Measurements from ENCODE around the gene NMT1. TPM values are rescaled to one million over a fixed set of nuclear protein-coding genes. Genes with fewer than 3 reads are reported as not detected.

NMT1 gene
- total RNA-seq, 1 experiment from 2014 or later = 89.7 TPM

DNA sequence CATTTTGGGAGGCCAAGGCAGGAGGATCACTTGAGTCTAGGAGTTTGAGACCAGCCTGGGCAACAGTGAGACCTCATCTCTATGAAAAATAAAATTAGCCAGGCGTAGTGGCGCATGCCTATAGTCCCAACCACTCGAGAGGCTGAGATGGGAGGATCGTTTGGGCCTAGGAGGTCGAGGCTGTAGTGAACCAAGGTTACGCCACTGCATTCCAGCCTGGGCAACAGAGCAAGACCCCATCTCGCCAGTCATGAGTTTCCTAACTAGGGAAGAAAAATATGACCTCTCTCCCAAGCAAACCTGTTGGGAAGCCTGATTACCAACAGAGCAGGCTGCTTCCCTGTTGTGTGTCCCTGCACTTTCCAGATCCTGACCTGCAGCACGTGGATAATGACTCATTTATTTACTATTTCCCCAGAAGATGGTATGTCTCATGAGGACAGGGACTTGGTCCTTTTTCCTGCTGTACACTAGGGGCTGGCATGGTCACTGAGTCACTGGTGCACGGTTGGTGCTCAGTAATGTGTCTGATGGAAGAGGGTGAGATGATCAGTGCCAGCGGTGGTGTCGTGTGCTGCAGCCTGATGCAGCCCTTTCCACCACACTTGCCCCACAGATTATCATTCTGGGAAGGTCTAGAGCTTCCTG lies 30.8 kb downstream of the NMT1 start:
- POLR2A ChIA-PET = interaction anchor here (0.7 to 3.4 kb wide), 7 partner anchors 14 to 151 kb away, joined by 4 to 14 read pairs (median 5); partner anchors contain the start of gene NMT1
- TF ChIP-seq, protein P1, sequence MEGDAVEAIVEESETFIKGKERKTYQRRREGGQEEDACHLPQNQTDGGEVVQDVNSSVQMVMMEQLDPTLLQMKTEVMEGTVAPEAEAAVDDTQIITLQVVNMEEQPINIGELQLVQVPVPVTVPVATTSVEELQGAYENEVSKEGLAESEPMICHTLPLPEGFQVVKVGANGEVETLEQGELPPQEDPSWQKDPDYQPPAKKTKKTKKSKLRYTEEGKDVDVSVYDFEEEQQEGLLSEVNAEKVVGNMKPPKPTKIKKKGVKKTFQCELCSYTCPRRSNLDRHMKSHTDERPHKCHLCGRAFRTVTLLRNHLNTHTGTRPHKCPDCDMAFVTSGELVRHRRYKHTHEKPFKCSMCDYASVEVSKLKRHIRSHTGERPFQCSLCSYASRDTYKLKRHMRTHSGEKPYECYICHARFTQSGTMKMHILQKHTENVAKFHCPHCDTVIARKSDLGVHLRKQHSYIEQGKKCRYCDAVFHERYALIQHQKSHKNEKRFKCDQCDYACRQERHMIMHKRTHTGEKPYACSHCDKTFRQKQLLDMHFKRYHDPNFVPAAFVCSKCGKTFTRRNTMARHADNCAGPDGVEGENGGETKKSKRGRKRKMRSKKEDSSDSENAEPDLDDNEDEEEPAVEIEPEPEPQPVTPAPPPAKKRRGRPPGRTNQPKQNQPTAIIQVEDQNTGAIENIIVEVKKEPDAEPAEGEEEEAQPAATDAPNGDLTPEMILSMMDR (IDR thresholded peaks at IDR 0.05; ENCODE audit: unreplicated experiment) = no peak
- no TSS peak for BruUV-seq (replicated peaks)
- Mint-ChIP-seq H3K4me1 (ENCODE audit: insufficient read depth, unreplicated experiment) (peaks cover 25% of the 10 kb centered on the region), H3K36me3 (ENCODE audit: insufficient read depth, unreplicated experiment) (peaks cover 92% of the 10 kb centered on the region), H3K4me3 (ENCODE audit: unreplicated experiment) (peak overlapping the region; percentile 43), H3K27me3 (ENCODE audit: insufficient read depth, unreplicated experiment) (no peaks in the 10 kb centered on the region), H3K9me3 (ENCODE audit: unreplicated experiment) (no peaks in the 10 kb centered on the region), H3K27ac (ENCODE audit: low read depth, unreplicated experiment) (peak overlapping the region; percentile 98)
- no peak for DNase-seq (ENCODE audit: unreplicated experiment)
- CTCF ChIA-PET = no interaction called here
- intact Hi-C loops (cut with micrococcal nuclease) = loop anchor here (10.0 kb wide), 1 partner anchor 187 kb away; a partner anchor contains a TSS

DNA sequence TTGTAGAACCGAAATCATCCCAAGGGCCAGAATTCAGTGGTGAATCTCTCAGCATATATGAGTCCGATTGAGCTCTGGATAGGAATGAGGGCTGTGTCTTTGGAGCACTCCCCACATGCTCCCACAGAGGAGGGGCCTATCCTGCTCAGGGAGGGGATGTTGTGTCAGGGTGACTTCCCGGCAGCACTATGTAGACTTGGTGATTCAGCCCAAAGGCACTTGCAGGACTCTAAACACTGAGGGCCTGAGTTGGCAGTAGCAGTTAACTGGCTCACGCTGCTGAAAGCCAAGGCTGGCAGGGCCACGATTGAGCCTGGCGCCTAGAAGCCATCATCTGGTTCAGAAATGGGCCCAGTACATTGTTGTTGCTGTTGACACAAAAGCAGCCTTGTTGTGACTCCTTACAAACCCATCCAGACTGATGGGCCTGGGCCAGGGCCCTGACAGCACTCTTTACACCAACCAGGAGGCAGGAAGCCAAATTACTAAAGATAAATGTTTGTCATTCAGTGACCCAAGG lies 31.9 kb downstream of the NMT1 start:
- Mint-ChIP-seq H3K4me1 (ENCODE audit: insufficient read depth, unreplicated experiment) (peaks cover 25% of the 10 kb centered on the region), H3K36me3 (ENCODE audit: insufficient read depth, unreplicated experiment) (peaks cover 83% of the 10 kb centered on the region), H3K27ac (ENCODE audit: low read depth, unreplicated experiment) (peak overlapping the region; percentile 98), H3K27me3 (ENCODE audit: insufficient read depth, unreplicated experiment) (no peaks in the 10 kb centered on the region), H3K9me3 (ENCODE audit: unreplicated experiment) (no peaks in the 10 kb centered on the region), H3K4me3 (ENCODE audit: unreplicated experiment) (peak overlapping the region; percentile 44)
- TF ChIP-seq, protein P1 (IDR thresholded peaks at IDR 0.05; ENCODE audit: unreplicated experiment) = no peak
- POLR2A ChIA-PET = interaction anchor here (0.6 to 2.7 kb wide), 15 partner anchors 10 to 194 kb away, joined by 3 to 21 read pairs (median 5); partner anchors contain the start of genes DCAKD, EFTUD2, HEXIM1 and NMT1
- CTCF ChIA-PET = interaction anchor here (0.6 to 8.1 kb wide), 5 partner anchors 44 to 173 kb away, joined by 3 to 67 read pairs (median 5); partner anchors contain the start of gene HEXIM1
- DNase-seq (ENCODE audit: unreplicated experiment) = peak; percentile 96
- BruUV-seq (replicated peaks) = no TSS peak
- intact Hi-C loops (cut with micrococcal nuclease) = loop anchor here (10.0 kb wide), 1 partner anchor 188 kb away; a partner anchor contains a TSS

DNA sequence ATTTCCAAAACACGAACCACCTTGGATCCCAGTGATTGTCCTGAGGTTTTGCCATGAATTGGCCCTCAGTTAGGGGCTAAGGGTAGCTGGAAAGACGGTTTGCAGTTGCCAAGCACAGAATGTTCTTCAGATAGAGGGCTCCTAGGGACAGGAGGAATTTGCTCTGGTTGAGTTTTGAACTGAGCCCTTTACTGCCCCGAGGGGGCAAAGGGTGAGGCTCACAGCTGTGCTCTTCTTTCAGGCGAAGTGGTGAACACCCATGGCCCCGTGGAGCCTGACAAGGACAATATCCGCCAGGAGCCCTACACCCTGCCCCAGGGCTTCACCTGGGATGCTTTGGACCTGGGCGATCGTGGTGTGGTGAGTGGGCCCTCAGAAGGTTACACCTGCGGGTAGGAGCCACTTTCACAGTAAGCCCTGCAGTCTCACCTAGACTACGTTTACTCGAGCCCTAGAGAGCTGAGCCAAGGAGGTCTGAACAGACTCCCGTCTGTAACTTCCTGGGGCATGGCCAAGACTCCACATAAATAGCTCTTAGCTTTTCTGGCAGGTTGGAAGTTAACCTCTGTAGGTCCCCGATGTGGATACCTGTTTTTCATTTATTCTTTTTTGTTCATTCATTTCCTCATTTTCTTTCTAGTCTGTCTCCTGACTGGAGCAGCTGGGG lies 32.5 kb downstream of the NMT1 start:
- BruUV-seq (replicated peaks) = no TSS peak
- Mint-ChIP-seq H3K27ac (ENCODE audit: low read depth, unreplicated experiment) (peak overlapping the region; percentile 98), H3K9me3 (ENCODE audit: unreplicated experiment) (no peaks in the 10 kb centered on the region), H3K4me1 (ENCODE audit: insufficient read depth, unreplicated experiment) (peaks cover 25% of the 10 kb centered on the region), H3K4me3 (ENCODE audit: unreplicated experiment) (peak overlapping the region; percentile 44), H3K36me3 (ENCODE audit: insufficient read depth, unreplicated experiment) (peaks cover 80% of the 10 kb centered on the region), H3K27me3 (ENCODE audit: insufficient read depth, unreplicated experiment) (no peaks in the 10 kb centered on the region)
- ChIA-PET POLR2A (interaction anchor here (0.6 to 2.7 kb wide), 19 partner anchors 9 to 176 kb away, joined by 3 to 21 read pairs (median 4); partner anchors contain the start of genes DCAKD, HEXIM1 and NMT1), CTCF (interaction anchor here (0.6 to 8.1 kb wide), 6 partner anchors 11 to 173 kb away, joined by 3 to 67 read pairs (median 4); partner anchors contain the start of gene HEXIM1)
- DNase-seq (ENCODE audit: unreplicated experiment) = peak; percentile 18
- TF ChIP-seq, protein P1 (IDR thresholded peaks at IDR 0.05; ENCODE audit: unreplicated experiment) = no peak
- intact Hi-C loops (cut with micrococcal nuclease) = loop anchor here (10.0 kb wide), 1 partner anchor 189 kb away; a partner anchor contains a TSS
